ENCODE data around the gene LRRC8B.
A peak's percentile ranks its signal among the peaks of the same experiment; 100 is the strongest.

LRRC8B gene

DNA sequence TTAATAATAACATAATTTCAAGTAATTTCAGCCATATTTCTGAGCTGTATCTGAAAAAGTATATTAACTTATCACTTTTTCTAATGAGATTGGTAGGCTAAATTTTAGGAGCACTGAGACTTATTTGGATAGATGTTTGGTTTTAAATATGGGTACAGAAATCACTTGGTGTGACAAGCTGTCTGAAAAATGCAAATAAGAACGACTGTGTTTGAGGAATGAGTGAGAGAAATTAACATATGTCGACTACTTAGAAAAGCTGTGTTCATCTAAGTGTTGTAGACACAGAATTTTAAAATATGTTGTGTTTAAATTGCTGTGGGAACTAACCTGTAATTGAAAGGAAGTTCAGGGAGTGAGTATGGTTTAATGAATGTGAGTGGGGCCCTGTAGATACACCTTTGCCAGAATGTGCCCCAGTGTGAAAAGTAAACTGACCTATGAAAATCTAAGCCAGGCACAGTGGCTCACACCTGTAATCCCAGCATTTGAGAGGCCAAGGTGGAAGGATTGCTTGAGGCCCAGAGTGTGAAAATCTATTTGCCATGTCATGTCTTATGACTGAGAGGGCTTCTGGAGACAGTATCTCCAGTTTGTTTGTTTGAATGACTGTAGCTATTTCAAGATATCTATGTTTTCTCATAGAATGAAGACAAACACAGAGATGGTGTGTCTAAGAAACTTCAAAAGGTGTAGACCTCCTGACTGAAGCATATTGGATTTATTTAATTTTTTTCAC lies 54.5 kb downstream of the LRRC8B start:
- Histone ChIP-seq H4K20me1 (ENCODE audit: low read depth, low read length) (no peaks in the 10 kb centered on the region), H3K9me3 (ENCODE audit: insufficient read depth, low read length) (no peaks in the 10 kb centered on the region), H3K36me3 (ENCODE audit: low read length) (peaks cover 5% of the 10 kb centered on the region; the same call in 1 of the 2 replicates), H3K27ac (ENCODE audit: low read depth, low read length) (no peak overlapping the region), H3K4me3 (ENCODE audit: insufficient read depth, low read length, poor library complexity, severe bottlenecking) (no peak overlapping the region), H3K4me2 (ENCODE audit: low read depth, low read length, poor library complexity, severe bottlenecking) (peak overlapping the region; percentile 30), H3K79me2 (ENCODE audit: insufficient read depth, low read length) (no peaks in the 10 kb centered on the region), H3K27me3 (ENCODE audit: low read length) (no peaks in the 10 kb centered on the region), H3K9ac (ENCODE audit: low read length) (no peak overlapping the region), H2AFZ (ENCODE audit: low read depth, low read length, severe bottlenecking) (no peak overlapping the region), H3F3A (ENCODE audit: insufficient read depth) (no peaks in the 10 kb centered on the region), H3K9me2 (replicated peaks; ENCODE audit: insufficient read depth, low read length) (no peaks in the 10 kb centered on the region)
- no peak for TF ChIP-seq EZH2phosphoT487 (conservative IDR thresholded peaks at IDR 0.05; ENCODE audit: low read length)
- TF ChIP-seq, protein P1, sequence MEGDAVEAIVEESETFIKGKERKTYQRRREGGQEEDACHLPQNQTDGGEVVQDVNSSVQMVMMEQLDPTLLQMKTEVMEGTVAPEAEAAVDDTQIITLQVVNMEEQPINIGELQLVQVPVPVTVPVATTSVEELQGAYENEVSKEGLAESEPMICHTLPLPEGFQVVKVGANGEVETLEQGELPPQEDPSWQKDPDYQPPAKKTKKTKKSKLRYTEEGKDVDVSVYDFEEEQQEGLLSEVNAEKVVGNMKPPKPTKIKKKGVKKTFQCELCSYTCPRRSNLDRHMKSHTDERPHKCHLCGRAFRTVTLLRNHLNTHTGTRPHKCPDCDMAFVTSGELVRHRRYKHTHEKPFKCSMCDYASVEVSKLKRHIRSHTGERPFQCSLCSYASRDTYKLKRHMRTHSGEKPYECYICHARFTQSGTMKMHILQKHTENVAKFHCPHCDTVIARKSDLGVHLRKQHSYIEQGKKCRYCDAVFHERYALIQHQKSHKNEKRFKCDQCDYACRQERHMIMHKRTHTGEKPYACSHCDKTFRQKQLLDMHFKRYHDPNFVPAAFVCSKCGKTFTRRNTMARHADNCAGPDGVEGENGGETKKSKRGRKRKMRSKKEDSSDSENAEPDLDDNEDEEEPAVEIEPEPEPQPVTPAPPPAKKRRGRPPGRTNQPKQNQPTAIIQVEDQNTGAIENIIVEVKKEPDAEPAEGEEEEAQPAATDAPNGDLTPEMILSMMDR (IDR thresholded peaks at IDR 0.05; ENCODE audit: insufficient read depth, low read length, poor library complexity, severe bottlenecking), result no peak

DNA sequence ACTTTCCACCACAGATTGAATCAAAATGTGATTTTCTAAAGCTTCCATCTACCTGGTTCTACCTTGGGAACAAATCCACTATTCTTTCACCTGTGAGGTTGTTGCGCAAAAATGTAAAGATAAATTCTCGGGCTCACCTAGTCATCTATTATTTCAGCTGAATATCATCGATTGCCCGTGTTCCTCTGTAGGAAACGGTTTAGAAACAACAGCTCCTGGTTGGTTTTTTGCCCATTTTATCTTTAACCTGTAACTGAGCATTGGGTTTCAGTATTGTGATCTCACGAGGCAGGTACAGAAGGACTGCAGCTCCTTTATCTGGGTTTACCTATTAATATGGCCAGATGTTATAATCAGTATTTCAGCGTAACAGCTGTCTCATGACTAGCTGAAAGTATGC lies 55.4 kb downstream of the LRRC8B start:
- no peak overlapping the region for H3K27ac ChIP-seq (ENCODE audit: low read depth, low read length)
- H3K9me2 ChIP-seq (replicated peaks; ENCODE audit: insufficient read depth, low read length), result no peaks in the 10 kb centered on the region
- H3K9me3 ChIP-seq (ENCODE audit: insufficient read depth, low read length), result no peaks in the 10 kb centered on the region
- no peak overlapping the region for H2AFZ ChIP-seq (ENCODE audit: low read depth, low read length, severe bottlenecking)
- H3K9ac ChIP-seq (ENCODE audit: low read length), result no peak overlapping the region
- no peak overlapping the region for H3K4me3 ChIP-seq (ENCODE audit: insufficient read depth, low read length, poor library complexity, severe bottlenecking)
- no peaks in the 10 kb centered on the region for H3F3A ChIP-seq (ENCODE audit: insufficient read depth)
- H3K36me3 ChIP-seq (ENCODE audit: low read length), result peaks cover 5% of the 10 kb centered on the region; the same call in 1 of the 2 replicates
- H3K4me2 ChIP-seq (ENCODE audit: low read depth, low read length, poor library complexity, severe bottlenecking), result no peak overlapping the region
- H3K79me2 ChIP-seq (ENCODE audit: insufficient read depth, low read length), result no peaks in the 10 kb centered on the region
- H4K20me1 ChIP-seq (ENCODE audit: low read depth, low read length), result no peaks in the 10 kb centered on the region
- no peaks in the 10 kb centered on the region for H3K27me3 ChIP-seq (ENCODE audit: low read length)
- TF ChIP-seq, protein P1 (IDR thresholded peaks at IDR 0.05; ENCODE audit: insufficient read depth, low read length, poor library complexity, severe bottlenecking), result no peak
- no peak for TF ChIP-seq EZH2phosphoT487 (conservative IDR thresholded peaks at IDR 0.05; ENCODE audit: low read length)

DNA sequence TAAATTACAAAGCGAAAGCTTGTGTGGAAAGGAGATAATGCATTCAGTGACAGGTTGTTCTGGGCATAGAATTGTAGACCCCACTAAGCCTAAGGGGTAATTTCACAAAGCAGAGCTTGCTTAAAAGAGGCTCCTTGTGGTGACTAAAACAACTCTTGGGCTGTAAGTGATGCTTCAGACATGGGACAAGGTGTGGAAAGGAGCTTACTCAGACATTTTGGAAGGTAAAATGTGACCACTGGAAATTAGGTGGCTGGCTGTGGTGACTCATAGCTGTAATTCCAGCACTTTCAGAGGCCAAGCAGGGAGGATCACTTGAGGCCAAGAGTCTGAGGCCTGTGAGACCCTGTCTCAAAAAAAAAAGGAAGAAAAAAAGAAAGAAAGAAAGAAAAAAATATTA lies 57.2 kb downstream of the LRRC8B start:
- Histone ChIP-seq H3K9me3 (ENCODE audit: insufficient read depth, low read length) (no peaks in the 10 kb centered on the region), H3K9me2 (replicated peaks; ENCODE audit: insufficient read depth, low read length) (no peaks in the 10 kb centered on the region), H3K4me2 (ENCODE audit: low read depth, low read length, poor library complexity, severe bottlenecking) (no peak overlapping the region), H3K79me2 (ENCODE audit: insufficient read depth, low read length) (no peaks in the 10 kb centered on the region), H3F3A (ENCODE audit: insufficient read depth) (no peaks in the 10 kb centered on the region), H4K20me1 (ENCODE audit: low read depth, low read length) (no peaks in the 10 kb centered on the region), H3K27me3 (ENCODE audit: low read length) (no peaks in the 10 kb centered on the region), H3K36me3 (ENCODE audit: low read length) (peaks cover 5% of the 10 kb centered on the region; the same call in 1 of the 2 replicates), H3K4me3 (ENCODE audit: insufficient read depth, low read length, poor library complexity, severe bottlenecking) (no peak overlapping the region), H3K9ac (ENCODE audit: low read length) (no peak overlapping the region), H3K27ac (ENCODE audit: low read depth, low read length) (no peak overlapping the region), H2AFZ (ENCODE audit: low read depth, low read length, severe bottlenecking) (no peak overlapping the region)
- TF ChIP-seq, protein P1 (IDR thresholded peaks at IDR 0.05; ENCODE audit: insufficient read depth, low read length, poor library complexity, severe bottlenecking), result no peak
- TF ChIP-seq EZH2phosphoT487 (conservative IDR thresholded peaks at IDR 0.05; ENCODE audit: low read length), result no peak

Data from SU-DHL-6 (cell line).